Stimulated activated naive CD8-positive, alpha-beta T cell treated with anti-CD3 and anti-CD28 coated beads, Interleukin-15, amount 100 ng/mL, for 72 hours (primary cell): ENCODE results near the gene ANKRD27.

Experiments
- ATAC-seq: fragments of 150-1000 bp; cut with Tn5 transposase; 2 replicates; pipeline ENCODE4 v1.10.0; 2021; ENCODE audit warnings: mild to moderate bottlenecking, moderate library complexity
- DNase-seq, 2 donors: peaks; one replicate each; pipeline ENCODE4 v3.0.0; 2021 to 2022
- H3K27ac Mint-ChIP-seq, 2 donors: one replicate each; pipeline ENCODE4 v1.8.0; 2022; ENCODE audit warnings: mild to moderate bottlenecking in 2 of 2, mixed read lengths in 2 of 2, moderate library complexity in 2 of 2
- H3K27me3 Mint-ChIP-seq: one replicate; pipeline ENCODE4 v1.8.0; 2022; ENCODE audit warnings: mixed read lengths
- H3K4me1 Mint-ChIP-seq: one replicate; pipeline ENCODE4 v1.8.0; 2022; ENCODE audit warnings: mild to moderate bottlenecking, mixed read lengths
- H3K4me3 Mint-ChIP-seq, 2 donors: one replicate each; pipeline ENCODE4 v1.8.0; 2022; ENCODE audit warnings: mild to moderate bottlenecking in 2 of 2, mixed read lengths in 2 of 2, moderate library complexity in 1 of 2
- H3K9me3 Mint-ChIP-seq, 2 donors: one replicate each; pipeline ENCODE4 v1.8.0; 2022; ENCODE audit warnings: mixed read lengths in 2 of 2

The ANKRD27 gene

DNA sequence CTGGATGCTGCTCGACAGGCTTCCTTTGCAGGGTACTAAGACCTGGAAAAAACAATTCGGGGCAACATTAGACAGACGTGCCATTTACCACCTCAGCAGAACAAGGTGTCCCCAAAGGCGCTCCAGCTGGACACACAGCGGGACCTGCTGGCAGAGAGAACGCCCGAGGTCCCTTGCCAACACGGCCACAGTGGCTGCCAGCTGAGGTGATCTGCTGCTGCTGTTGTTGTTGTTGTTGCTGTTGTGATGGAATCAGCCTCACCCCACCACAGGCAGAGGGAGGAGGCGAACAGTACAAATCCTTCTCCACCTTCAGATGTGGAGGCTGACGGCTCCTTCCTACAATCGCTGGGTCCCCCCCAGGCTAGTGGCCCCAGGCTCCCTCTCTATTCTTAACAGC is 25.2 kb downstream of the ANKRD27 start:
- H3K4me1 Mint-ChIP-seq: peaks cover 31% of the 10 kb centered on the region

DNA sequence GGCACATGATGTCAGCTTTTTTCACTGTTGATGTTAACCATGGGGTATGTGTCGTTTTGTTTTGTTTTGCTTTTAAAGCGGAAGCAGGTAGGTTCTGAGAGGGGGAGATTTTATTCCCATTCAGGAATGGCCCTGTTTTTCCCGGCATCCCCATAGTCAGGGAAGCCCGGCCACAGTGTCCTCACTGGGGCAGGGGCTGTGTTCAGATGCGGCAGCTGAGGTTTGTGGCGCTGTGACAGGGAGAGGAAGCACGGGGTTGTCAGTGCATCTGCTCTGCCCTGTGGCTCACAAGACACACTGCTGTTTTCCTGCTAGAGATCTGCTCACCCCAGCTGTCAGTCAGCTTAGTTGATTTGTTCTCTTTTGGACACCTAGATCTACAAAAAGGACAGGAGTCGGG is 27.6 kb downstream of the ANKRD27 start:
- no peak for DNase-seq
- no peak overlapping the region for H3K27ac Mint-ChIP-seq
- H3K9me3 Mint-ChIP-seq: no peaks in the 10 kb centered on the region
- peak overlapping the region in 1 of 2 donors; percentile 13 for H3K4me3 Mint-ChIP-seq
- H3K4me1 Mint-ChIP-seq: peaks cover 48% of the 10 kb centered on the region
- no peak for ATAC-seq
- H3K27me3 Mint-ChIP-seq: no peaks in the 10 kb centered on the region

More for the DNA sequence above, 25.2 kb downstream of the ANKRD27 start:
- Mint-ChIP-seq H3K9me3 (no peaks in the 10 kb centered on the region), H3K4me3 (no peak overlapping the region), H3K27ac (no peak overlapping the region), H3K27me3 (no peaks in the 10 kb centered on the region)
- no peak for ATAC-seq
- DNase-seq: no peak

DNA sequence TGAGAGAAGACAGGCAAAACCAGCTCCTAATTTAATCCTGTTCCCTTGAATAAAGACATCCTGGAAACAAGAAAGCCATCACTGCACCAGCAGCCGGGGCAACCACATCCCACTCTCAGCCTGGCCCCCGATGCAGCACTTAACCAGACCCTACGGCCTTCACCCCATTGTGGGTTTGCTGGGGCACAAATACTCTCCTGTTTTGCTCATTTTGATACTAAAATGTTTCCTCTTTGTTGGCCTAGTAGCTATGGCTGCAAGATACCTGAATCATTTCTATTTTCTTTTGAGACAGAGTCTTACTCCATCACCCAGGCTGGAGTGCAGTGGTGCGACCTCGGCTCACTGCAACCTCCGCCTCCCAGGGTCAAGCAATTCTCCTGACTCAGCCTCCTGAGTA is 28.4 kb downstream of the ANKRD27 start:
- Mint-ChIP-seq H3K4me1 (peaks cover 56% of the 10 kb centered on the region), H3K9me3 (no peaks in the 10 kb centered on the region), H3K27ac (peak overlapping the region in 1 of 2 donors; percentile 86), H3K4me3 (peak overlapping the region in 1 of 2 donors; percentile 41), H3K27me3 (no peaks in the 10 kb centered on the region)
- DNase-seq (peak; percentile 45 to 73), ATAC-seq (peak; percentile 83)

DNA sequence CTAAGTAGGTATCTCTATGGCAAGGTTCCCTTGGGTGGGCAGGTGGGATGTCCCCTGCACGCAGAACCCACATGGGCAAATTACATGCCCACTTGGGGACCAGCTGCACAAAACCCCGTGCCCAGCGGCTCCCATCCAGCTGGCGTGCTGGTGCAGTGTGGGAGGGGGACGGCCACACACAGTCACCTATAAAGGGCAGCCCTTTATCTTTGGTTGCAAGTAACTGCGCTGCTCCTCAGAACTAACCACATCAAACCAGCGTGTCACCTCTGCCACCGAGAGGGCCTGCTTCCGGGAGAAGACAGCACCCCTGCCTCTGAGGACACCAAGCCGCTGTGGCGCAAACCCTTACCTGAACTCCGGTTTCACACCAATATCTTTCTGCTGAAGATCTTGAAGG is 32.2 kb downstream of the ANKRD27 start:
- Mint-ChIP-seq H3K4me3 (peak overlapping the region in 1 of 2 donors; percentile 76), H3K27ac (no peak overlapping the region), H3K4me1 (peaks cover 52% of the 10 kb centered on the region), H3K27me3 (no peaks in the 10 kb centered on the region), H3K9me3 (no peaks in the 10 kb centered on the region)
- peak; percentile 96 for ATAC-seq
- peak; percentile 76 to 84 for DNase-seq

DNA sequence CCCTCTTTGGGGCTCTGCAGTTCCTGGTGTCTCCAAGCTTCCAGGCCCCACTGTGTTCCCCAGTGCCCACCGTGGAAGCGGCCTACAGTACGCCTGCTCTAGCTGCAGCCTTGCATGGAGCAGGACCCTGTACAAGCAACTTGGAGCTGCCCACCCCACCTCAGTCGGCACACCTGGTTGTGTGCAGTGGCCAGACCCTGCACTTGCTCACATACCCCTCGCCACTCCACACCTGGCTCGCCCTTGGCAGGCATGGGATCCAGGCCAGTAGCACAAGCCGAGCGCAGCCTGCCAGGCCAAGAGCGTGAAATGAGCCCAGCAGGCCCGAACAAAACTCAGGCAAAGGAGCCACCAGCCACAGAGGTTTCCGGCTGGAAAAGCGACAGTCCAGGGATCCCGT is 36.4 kb downstream of the ANKRD27 start:
- H3K27me3 Mint-ChIP-seq: no peaks in the 10 kb centered on the region
- no peak overlapping the region for H3K27ac Mint-ChIP-seq
- H3K9me3 Mint-ChIP-seq: no peaks in the 10 kb centered on the region
- DNase-seq: no peak
- no peak overlapping the region for H3K4me3 Mint-ChIP-seq
- H3K4me1 Mint-ChIP-seq: peaks cover 23% of the 10 kb centered on the region
- no peak for ATAC-seq

DNA sequence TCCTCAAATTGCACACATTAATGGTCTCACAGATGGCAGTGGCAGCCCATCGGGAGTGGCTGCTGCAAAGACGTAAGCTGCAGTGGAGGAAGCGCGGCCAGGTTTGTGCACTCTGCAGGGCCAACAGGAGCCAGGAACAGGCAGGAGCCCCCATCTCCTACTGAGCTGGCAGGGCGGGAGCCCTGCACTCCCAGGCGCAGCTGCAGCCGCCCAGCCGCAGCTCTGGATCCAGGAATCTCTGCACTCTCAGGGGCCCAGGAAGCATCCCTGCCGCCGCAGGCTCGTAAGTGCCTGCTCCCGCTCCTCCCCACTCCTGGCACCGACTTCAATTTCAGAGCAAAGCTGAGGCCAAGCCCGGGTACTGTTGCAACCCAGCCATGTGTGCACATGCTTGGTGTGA is 37.5 kb downstream of the ANKRD27 start:
- Mint-ChIP-seq H3K9me3 (no peaks in the 10 kb centered on the region), H3K27ac (no peak overlapping the region), H3K4me1 (peaks cover 12% of the 10 kb centered on the region), H3K4me3 (no peak overlapping the region), H3K27me3 (no peaks in the 10 kb centered on the region)
- no peak for DNase-seq
- ATAC-seq: no peak

DNA sequence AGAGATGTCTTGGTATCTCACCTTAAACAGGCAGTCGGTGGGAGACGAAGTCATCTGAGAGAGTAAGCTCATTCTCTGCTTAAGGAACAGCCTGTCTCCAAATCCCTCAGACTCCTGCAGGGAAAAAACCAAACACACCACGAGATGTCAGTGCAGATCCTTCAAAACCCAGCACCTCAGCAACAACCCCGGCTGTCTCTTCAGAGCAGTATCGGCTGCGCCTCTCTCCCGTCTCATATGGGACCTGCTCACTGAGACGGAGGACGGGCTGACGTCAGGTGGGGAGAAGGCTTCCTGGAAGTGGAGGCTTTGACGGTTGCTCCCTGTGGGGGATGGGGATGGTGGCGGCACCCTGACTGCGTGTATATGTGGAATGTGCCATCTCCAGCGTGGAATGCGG is 43.6 kb downstream of the ANKRD27 start:
- DNase-seq (no peak), ATAC-seq (no peak)
- H3K9me3 Mint-ChIP-seq: no peaks in the 10 kb centered on the region
- no peaks in the 10 kb centered on the region for H3K27me3 Mint-ChIP-seq
- H3K4me3 Mint-ChIP-seq: no peak overlapping the region
- H3K4me1 Mint-ChIP-seq: no peaks in the 10 kb centered on the region
- no peak overlapping the region for H3K27ac Mint-ChIP-seq

DNA sequence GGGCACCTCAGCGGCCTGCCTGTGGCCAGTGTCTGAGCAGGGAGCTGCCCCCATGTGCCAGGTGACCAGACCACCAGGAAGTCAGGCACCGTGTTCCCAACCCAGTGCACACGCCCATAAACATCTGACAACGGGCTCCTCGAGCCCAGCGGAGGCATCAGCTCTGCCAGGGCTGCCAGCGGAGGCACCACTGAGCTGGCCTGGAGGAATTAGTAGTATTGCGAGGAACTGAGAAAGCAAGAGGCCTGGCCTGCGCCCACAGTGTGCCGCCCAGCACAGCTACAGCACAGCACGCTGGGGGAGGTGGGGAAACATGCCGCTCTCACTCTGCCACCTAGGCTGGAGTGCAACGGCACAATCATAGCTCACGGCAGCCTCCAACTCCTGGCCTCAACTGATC is 44.6 kb downstream of the ANKRD27 start:
- H3K4me1 Mint-ChIP-seq: no peaks in the 10 kb centered on the region
- no peaks in the 10 kb centered on the region for H3K9me3 Mint-ChIP-seq
- H3K4me3 Mint-ChIP-seq: no peak overlapping the region
- no peak for ATAC-seq
- H3K27ac Mint-ChIP-seq: no peak overlapping the region
- DNase-seq: no peak
- H3K27me3 Mint-ChIP-seq: no peaks in the 10 kb centered on the region

DNA sequence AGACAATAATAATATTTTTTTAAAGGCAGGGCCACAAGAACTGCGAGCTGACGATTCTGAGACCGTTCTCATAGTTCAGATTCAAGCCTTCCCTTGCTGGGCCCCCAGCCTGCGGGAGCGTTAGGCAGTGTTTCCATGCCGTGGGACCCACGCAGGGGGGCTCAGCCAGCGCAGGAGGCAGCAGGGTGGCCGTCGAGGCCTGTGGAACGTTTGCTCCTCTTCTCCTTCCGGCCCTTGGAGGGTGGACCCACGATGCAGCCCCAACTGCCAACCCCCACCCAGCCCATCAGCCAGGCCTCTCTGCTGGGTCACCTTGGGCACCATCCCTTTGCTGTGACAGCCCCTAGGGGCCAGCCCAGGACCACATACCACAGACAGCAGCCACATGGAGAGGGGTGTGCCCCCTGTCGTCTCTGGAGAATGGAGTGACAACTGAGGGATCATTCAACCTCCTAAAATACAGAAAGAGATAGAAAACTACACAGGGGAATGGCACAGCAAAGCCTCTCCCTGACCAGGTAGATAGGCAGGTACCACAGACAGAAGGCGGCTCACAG is 47.2 kb downstream of the ANKRD27 start:
- H3K27ac Mint-ChIP-seq: no peak overlapping the region
- H3K9me3 Mint-ChIP-seq: no peaks in the 10 kb centered on the region
- no peaks in the 10 kb centered on the region for H3K4me1 Mint-ChIP-seq
- ATAC-seq (no peak), DNase-seq (no peak)
- H3K4me3 Mint-ChIP-seq: no peak overlapping the region
- H3K27me3 Mint-ChIP-seq: no peaks in the 10 kb centered on the region

DNA sequence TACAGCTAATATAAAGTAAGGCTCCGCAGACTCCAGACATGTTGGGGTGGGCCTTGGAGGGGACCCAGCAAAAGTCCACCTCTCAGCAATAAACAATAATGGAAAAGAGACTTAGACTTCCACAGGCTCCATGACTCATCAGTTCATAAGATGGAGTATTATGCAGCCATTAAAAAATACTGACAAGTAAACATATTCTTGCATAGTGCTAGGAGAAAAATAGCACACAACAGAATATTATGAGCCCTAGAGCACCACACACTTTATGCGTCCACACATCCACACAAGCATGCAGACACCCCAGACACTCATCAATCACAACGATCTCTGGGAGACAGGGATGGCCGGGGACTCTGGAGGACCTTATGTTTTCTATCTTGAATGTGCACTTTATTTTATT is 48.0 kb downstream of the ANKRD27 start:
- Mint-ChIP-seq H3K9me3 (no peaks in the 10 kb centered on the region), H3K27me3 (no peaks in the 10 kb centered on the region), H3K4me3 (no peak overlapping the region), H3K4me1 (no peaks in the 10 kb centered on the region), H3K27ac (peak overlapping the region in 1 of 2 donors; percentile 92)
- ATAC-seq (no peak), DNase-seq (no peak)

DNA sequence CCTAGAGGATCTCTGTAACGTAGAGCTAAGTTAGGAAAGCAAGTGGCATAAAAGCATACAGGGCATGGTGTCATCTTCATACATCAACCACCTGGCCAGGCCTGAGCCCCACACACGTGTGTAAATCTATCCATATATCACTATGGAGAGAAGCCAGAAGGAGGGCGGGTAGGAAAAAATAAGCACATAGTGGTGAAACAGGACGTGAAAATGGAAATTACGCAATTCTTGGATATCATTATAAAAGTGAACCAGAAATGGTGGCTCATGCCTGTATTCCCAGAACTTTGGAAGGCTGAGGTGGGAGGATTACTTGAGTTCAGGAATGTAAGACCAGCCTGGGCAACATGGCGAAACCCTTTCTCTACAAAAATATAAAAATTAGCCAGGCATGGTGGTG is 50.6 kb downstream of the ANKRD27 start:
- DNase-seq (no peak), ATAC-seq (no peak)
- Mint-ChIP-seq H3K27ac (no peak overlapping the region), H3K9me3 (no peaks in the 10 kb centered on the region), H3K4me3 (no peak overlapping the region), H3K27me3 (no peaks in the 10 kb centered on the region), H3K4me1 (no peaks in the 10 kb centered on the region)

DNA sequence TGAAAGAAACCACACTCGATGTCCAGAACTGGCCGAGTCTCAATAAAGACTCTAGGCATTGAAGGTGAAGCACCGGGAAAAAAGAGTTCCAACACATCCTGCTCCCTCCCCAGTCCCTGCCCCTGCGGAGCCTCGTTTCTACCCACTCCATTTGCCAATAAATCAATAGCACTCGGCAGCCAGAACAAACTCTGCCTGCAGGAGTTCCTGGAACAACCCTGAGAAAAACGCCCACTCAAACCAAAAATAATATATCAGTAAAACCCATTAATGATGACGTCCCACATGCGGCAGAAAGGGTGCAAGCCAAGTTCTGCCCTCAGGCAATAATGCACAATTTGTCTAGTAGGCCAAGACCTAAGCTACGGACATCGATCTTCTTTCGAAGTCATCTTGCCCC is 53.0 kb downstream of the ANKRD27 start:
- ATAC-seq (no peak), DNase-seq (no peak)
- no peaks in the 10 kb centered on the region for H3K9me3 Mint-ChIP-seq
- H3K27me3 Mint-ChIP-seq: no peaks in the 10 kb centered on the region
- H3K4me3 Mint-ChIP-seq: no peak overlapping the region
- H3K27ac Mint-ChIP-seq: no peak overlapping the region
- no peaks in the 10 kb centered on the region for H3K4me1 Mint-ChIP-seq

DNA sequence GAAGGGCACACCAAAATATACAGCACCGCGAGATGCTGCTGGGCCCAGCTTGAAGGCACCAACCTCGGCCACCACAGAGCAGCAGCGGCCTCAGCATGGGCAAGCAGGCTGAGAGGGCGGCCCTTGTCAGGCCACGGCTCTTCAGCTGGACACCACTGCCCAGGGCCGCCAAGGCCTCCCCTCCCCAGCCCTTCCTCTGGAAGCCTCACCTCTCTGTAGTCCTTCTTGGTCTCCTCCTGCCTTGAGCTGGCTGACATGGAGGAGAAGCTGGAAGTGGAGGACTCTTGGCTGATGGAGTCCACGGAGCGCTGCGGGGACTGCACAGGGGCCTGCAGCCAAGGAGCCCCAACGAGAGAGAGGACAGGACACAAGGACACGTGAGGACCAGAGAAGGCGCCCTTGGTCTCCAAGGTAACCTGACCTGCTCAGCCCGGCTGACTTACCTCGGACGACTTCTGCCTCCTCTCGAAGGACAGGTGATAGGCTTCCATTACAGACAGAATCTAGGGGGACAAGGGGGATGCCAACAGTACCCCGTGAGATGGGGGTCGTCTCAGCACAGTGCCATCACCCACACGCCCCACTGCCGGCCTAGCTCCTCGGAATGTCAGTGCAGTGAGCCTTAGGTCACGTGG is 55.8 kb downstream of the ANKRD27 start:
- ATAC-seq (no peak), DNase-seq (no peak)
- Mint-ChIP-seq H3K4me3 (no peak overlapping the region), H3K9me3 (no peaks in the 10 kb centered on the region), H3K4me1 (no peaks in the 10 kb centered on the region), H3K27me3 (no peaks in the 10 kb centered on the region), H3K27ac (no peak overlapping the region)

DNA sequence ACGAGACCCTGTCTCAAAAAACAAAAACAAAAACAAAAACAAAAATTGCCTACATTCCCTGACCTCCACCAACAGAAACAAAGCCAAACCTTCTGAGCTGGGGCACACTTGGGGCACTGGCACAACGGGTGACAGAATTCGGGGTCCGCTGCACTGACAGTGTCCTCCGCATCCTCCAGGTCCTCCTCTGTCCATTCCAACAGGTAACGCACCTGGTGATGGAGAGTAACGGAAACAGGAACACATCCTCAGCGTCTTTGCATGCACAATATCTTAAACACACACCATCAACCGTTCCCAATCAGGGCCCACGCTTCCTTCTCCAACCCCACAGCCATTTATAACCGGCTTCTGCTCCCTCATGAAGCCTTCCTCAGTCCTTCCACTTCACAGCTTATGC is 59.4 kb downstream of the ANKRD27 start:
- H3K4me3 Mint-ChIP-seq: no peak overlapping the region
- ATAC-seq (no peak), DNase-seq (no peak)
- no peaks in the 10 kb centered on the region for H3K9me3 Mint-ChIP-seq
- no peaks in the 10 kb centered on the region for H3K4me1 Mint-ChIP-seq
- no peak overlapping the region for H3K27ac Mint-ChIP-seq
- no peaks in the 10 kb centered on the region for H3K27me3 Mint-ChIP-seq

DNA sequence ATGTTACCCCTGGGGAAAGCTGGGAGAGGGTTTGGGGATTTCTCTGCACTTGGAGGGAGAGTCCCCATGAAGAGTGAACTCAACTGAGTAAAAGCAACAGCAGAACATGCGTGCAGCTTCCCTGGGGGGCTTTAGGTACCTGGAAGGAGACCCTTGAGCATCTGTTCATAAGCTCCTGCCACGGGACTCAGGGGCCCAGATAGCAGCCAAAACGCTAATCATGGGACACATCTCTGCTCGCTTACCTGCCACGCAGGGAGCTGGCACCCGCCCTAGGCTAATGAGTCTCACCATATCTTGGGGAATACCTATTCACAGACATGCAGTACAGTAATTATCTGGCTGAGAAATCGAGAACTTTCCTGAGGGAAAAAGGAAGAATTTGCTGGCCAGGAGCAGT is 60.1 kb downstream of the ANKRD27 start:
- Mint-ChIP-seq H3K4me1 (no peaks in the 10 kb centered on the region), H3K27ac (peak overlapping the region in 1 of 2 donors; percentile 13), H3K27me3 (no peaks in the 10 kb centered on the region), H3K4me3 (no peak overlapping the region), H3K9me3 (no peaks in the 10 kb centered on the region)
- DNase-seq (no peak), ATAC-seq (no peak)

DNA sequence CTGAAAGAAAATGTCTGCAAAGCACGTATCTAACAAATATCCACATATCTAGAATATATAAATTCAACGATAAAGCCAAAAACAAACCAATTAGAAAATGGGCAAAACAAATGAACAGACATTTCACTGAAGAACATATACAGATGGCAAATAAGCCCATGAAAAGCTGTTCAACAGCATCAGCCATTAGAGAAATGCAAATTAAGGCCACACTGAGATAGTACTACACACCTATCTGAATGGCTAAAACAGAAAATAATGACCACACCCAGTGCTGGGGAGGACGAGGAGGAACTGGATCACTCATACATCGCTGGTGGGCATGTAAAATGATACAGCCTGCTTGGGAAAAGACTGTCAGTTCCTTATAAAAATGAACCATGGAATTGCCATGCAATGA is 62.0 kb downstream of the ANKRD27 start:
- no peaks in the 10 kb centered on the region for H3K27me3 Mint-ChIP-seq
- H3K4me1 Mint-ChIP-seq: no peaks in the 10 kb centered on the region
- no peaks in the 10 kb centered on the region for H3K9me3 Mint-ChIP-seq
- H3K27ac Mint-ChIP-seq: no peak overlapping the region
- ATAC-seq (no peak), DNase-seq (no peak)
- H3K4me3 Mint-ChIP-seq: no peak overlapping the region

DNA sequence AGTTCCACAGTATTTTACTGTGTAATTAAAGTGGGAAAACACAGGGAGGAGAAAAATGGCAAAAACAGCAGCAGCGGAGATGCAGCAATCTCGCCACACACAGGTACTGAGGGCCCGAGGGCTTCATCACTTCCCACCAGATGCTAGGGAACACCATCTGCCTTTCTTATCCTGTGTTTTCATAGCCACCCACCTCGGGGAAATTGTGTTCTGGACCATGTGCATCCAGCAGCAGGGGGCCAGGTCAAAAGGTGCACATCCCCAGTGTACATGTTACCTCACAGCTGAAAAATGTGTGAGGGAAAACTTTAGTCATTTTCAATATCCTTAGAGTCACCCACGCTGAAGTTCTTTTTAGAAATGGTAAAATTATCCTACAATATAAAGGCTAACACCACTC is 63.8 kb downstream of the ANKRD27 start:
- Mint-ChIP-seq H3K9me3 (no peaks in the 10 kb centered on the region), H3K27me3 (no peaks in the 10 kb centered on the region), H3K27ac (no peak overlapping the region), H3K4me3 (no peak overlapping the region), H3K4me1 (no peaks in the 10 kb centered on the region)
- ATAC-seq: no peak
- DNase-seq: no peak
